DMS153 treated with DMSO at 0.1 percent for 48 hours (cell line): Measurements from ENCODE around the gene RFNG.
A peak's percentile ranks its signal among the peaks of the same experiment; 100 is the strongest.

Source experiments
- DNase-seq: peaks from one replicate; lab custom pipeline; 2025; ENCODE audit not compliant: unreplicated experiment; lab: John Stamatoyannopoulos, UW

Gene RFNG

GRCh38 chr17:82078433-82078832 lies 26.8 kb upstream of the RFNG start:
- DNase-seq: no peak

GRCh38 chr17:82077617-82078358 lies 26.2 kb upstream of the RFNG start:
- DNase-seq: no peak

GRCh38 chr17:82076785-82077591 lies 25.4 kb upstream of the RFNG start:
- DNase-seq: no peak

- no peak for DNase-seq
Measured at GRCh38 chr17:82076018-82076784, 24.6 kb upstream of the RFNG start.

- DNase-seq: no peak
Measured at GRCh38 chr17:82073446-82073845, 21.8 kb upstream of the RFNG start.

- DNase-seq: no peak
Measured at GRCh38 chr17:82072827-82073226, 21.2 kb upstream of the RFNG start.

GRCh38 chr17:82070611-82071010 lies 19.0 kb upstream of the RFNG start:
- DNase-seq: no peak

GRCh38 chr17:82065638-82066303 lies 14.2 kb upstream of the RFNG start, which contains the start of gene DUS1L:
Gene DUS1L (minus strand): TSS chr17:82065804. CDS start chr17:82065059, 745 bp downstream.
- no peak for DNase-seq

GRCh38 chr17:82065193-82065637 lies 13.6 kb upstream of the RFNG start:
- DNase-seq: no peak

GRCh38 chr17:82064433-82065192 lies 13.0 kb upstream of the RFNG start:
- peak; percentile 6 for DNase-seq

GRCh38 chr17:82063424-82064415 lies 12.1 kb upstream of the RFNG start:
- DNase-seq: no peak

GRCh38 chr17:82062984-82063368 lies 11.4 kb upstream of the RFNG start:
- DNase-seq: no peak

GRCh38 chr17:82062076-82062983 lies 10.7 kb upstream of the RFNG start:
- no peak for DNase-seq

- DNase-seq: no peak
Measured at GRCh38 chr17:82061047-82061925, 9.7 kb upstream of the RFNG start.

GRCh38 chr17:82060614-82061013 lies 9.0 kb upstream of the RFNG start:
- DNase-seq: no peak

- DNase-seq: no peak
Measured at GRCh38 chr17:82060001-82060380, 8.4 kb upstream of the RFNG start.
